ENCODE results near the gene TBC1D9B. TPM values are rescaled to one million over a fixed set of nuclear protein-coding genes. Genes with fewer than 3 reads are reported as not detected.

Gene TBC1D9B
- total and polyA plus RNA-seq, 2 donors (not counting 1 experiment from before 2014, with no cell fraction given): 48.7 to 50.4 TPM

DNA sequence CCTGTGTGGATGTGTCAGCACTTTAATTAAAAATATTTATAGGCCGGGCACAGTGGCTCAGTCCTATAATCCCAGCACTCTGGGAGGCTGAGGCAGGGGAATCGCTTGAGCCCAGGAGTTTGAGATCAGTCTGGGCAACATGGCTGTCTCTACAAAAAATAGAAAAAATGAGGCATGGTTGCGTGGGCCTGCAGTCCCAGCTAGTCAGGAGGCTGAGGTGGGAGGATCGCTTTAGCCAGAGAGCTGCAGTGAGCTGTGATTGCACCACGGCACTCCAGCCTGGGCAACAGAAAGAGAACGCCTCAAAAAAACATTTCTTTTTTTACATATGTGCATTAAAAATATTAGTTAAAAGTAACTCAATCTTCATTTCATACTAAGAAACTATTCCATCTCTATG is 6.2 kb downstream of the TBC1D9B start:
- Histone ChIP-seq H3K4me2 (ENCODE audit: extremely low read depth, insufficient read depth, low read length) (no peak overlapping the region), H3K4me1 (ENCODE audit: control insufficient read depth, extremely low read depth, insufficient read depth, low read length) (peaks cover 2% of the 10 kb centered on the region), H3K27ac (ENCODE audit: insufficient read depth, low read length) (no peak overlapping the region), H3K79me2 (ENCODE audit: control insufficient read depth, insufficient read depth, low read length) (peaks cover 27% of the 10 kb centered on the region), H4K20me1 (ENCODE audit: control insufficient read depth, extremely low read depth, insufficient read depth, low read length) (no peaks in the 10 kb centered on the region), H3K36me3 (ENCODE audit: control insufficient read depth, insufficient read depth, low read length) (peaks cover 17% of the 10 kb centered on the region), H3K4me3 (replicated peaks in 1 of 4; ENCODE audit: control extremely low read depth in 1 of 4, insufficient read depth in 1 of 4, low read depth in 3 of 4, low read length in 4 of 4) (no peak overlapping the region), H3K9ac (ENCODE audit: insufficient read depth, low read length) (no peak overlapping the region), H3K9me3 (ENCODE audit: control insufficient read depth, insufficient read depth, low read depth, low read length) (no peaks in the 10 kb centered on the region), H2AFZ (ENCODE audit: low read length) (no peak overlapping the region), H3K27me3 (ENCODE audit: control insufficient read depth, insufficient read depth, low read length) (no peaks in the 10 kb centered on the region)
- TF ChIP-seq EZH2 (IDR thresholded peaks at IDR 0.05; ENCODE audit: low read length, missing control alignments) (no peak), CTCF (conservative IDR thresholded peaks at IDR 0.05 in 1 of 2, IDR thresholded peaks at IDR 0.05 in 1 of 2; ENCODE audit: low read depth in 1 of 2, low read length in 2 of 2) (no peak)
- no peak for DNase-seq (ENCODE audit: low read depth in 2 of 2)

DNA sequence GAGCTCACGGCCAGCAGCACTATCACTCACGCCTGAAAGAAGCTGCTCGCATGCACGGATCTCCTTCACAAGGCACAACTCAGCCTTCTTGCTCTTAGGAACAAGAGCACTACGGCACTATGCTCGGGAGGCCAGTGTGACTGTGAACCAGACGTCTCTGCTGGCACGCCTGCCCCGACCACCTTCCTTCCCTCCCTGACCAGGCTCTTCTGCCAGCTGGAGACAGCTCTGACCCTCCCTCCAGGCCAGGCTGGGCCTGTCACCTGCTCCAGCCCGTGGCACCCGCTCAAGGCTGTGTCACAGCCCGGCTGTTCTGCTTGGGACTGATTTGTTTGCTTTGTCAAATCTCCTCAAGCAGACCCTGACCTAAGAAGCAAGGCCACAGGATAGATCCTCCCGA is 7.0 kb downstream of the TBC1D9B start:
- no peaks in the 10 kb centered on the region for H3K9me3 ChIP-seq (ENCODE audit: control insufficient read depth, insufficient read depth, low read depth, low read length)
- H3K36me3 ChIP-seq (ENCODE audit: control insufficient read depth, insufficient read depth, low read length): peaks cover 17% of the 10 kb centered on the region
- DNase-seq (ENCODE audit: low read depth in 2 of 2): no peak
- no peaks in the 10 kb centered on the region for H4K20me1 ChIP-seq (ENCODE audit: control insufficient read depth, extremely low read depth, insufficient read depth, low read length)
- no peak for TF ChIP-seq EZH2 (IDR thresholded peaks at IDR 0.05; ENCODE audit: low read length, missing control alignments)
- TF ChIP-seq CTCF (conservative IDR thresholded peaks at IDR 0.05 in 1 of 2, IDR thresholded peaks at IDR 0.05 in 1 of 2; ENCODE audit: low read depth in 1 of 2, low read length in 2 of 2): no peak
- no peak overlapping the region for H3K4me2 ChIP-seq (ENCODE audit: extremely low read depth, insufficient read depth, low read length)
- H2AFZ ChIP-seq (ENCODE audit: low read length): no peak overlapping the region
- no peaks in the 10 kb centered on the region for H3K4me1 ChIP-seq (ENCODE audit: control insufficient read depth, extremely low read depth, insufficient read depth, low read length)
- H3K4me3 ChIP-seq (replicated peaks in 1 of 4; ENCODE audit: control extremely low read depth in 1 of 4, insufficient read depth in 1 of 4, low read depth in 3 of 4, low read length in 4 of 4): no peak overlapping the region
- no peak overlapping the region for H3K27ac ChIP-seq (ENCODE audit: insufficient read depth, low read length)
- H3K79me2 ChIP-seq (ENCODE audit: control insufficient read depth, insufficient read depth, low read length): peaks cover 19% of the 10 kb centered on the region
- no peaks in the 10 kb centered on the region for H3K27me3 ChIP-seq (ENCODE audit: control insufficient read depth, insufficient read depth, low read length)
- H3K9ac ChIP-seq (ENCODE audit: insufficient read depth, low read length): no peak overlapping the region

GRCh38 chr5:179900206-179900605 is 7.5 kb downstream of the TBC1D9B start:
- no peak overlapping the region for H3K9ac ChIP-seq (ENCODE audit: insufficient read depth, low read length)
- no peaks in the 10 kb centered on the region for H3K9me3 ChIP-seq (ENCODE audit: control insufficient read depth, insufficient read depth, low read depth, low read length)
- no peak for DNase-seq (ENCODE audit: low read depth in 2 of 2)
- peaks cover 17% of the 10 kb centered on the region for H3K79me2 ChIP-seq (ENCODE audit: control insufficient read depth, insufficient read depth, low read length)
- H3K4me1 ChIP-seq (ENCODE audit: control insufficient read depth, extremely low read depth, insufficient read depth, low read length): no peaks in the 10 kb centered on the region
- H3K27ac ChIP-seq (ENCODE audit: insufficient read depth, low read length): no peak overlapping the region
- H3K4me3 ChIP-seq (replicated peaks in 1 of 4; ENCODE audit: control extremely low read depth in 1 of 4, insufficient read depth in 1 of 4, low read depth in 3 of 4, low read length in 4 of 4): no peak overlapping the region
- H4K20me1 ChIP-seq (ENCODE audit: control insufficient read depth, extremely low read depth, insufficient read depth, low read length): no peaks in the 10 kb centered on the region
- H3K27me3 ChIP-seq (ENCODE audit: control insufficient read depth, insufficient read depth, low read length): no peaks in the 10 kb centered on the region
- H3K4me2 ChIP-seq (ENCODE audit: extremely low read depth, insufficient read depth, low read length): no peak overlapping the region
- no peak for TF ChIP-seq EZH2 (IDR thresholded peaks at IDR 0.05; ENCODE audit: low read length, missing control alignments)
- no peak for TF ChIP-seq CTCF (conservative IDR thresholded peaks at IDR 0.05 in 1 of 2, IDR thresholded peaks at IDR 0.05 in 1 of 2; ENCODE audit: low read depth in 1 of 2, low read length in 2 of 2)
- H2AFZ ChIP-seq (ENCODE audit: low read length): no peak overlapping the region
- peaks cover 17% of the 10 kb centered on the region for H3K36me3 ChIP-seq (ENCODE audit: control insufficient read depth, insufficient read depth, low read length)
